Fibroblast of lung (primary cell): ENCODE data around the gene SLC37A1. TPM values are rescaled to one million over a fixed set of nuclear protein-coding genes. Genes with fewer than 3 reads are reported as not detected.

Source experiments
- DNase-seq, 2 donors: peaks; one replicate each; pipeline versions ENCODE4 v3.0.0 to v3.0.0-alpha.2; 2010; ENCODE audit warnings: low read depth in 2 of 2
- H2AFZ ChIP-seq: 2 replicates; pipeline ENCODE4 v1.5.1; 2012; ENCODE audit warnings: low read length, control low read depth, inconsistent platforms
- H3K27ac ChIP-seq: 2 replicates; pipeline ENCODE4 v1.5.1; 2011; ENCODE audit warnings: low read length, control low read depth; ENCODE audit not compliant: insufficient read depth
- H3K27me3 ChIP-seq: 2 replicates; pipeline ENCODE4 v1.5.1; 2011; ENCODE audit warnings: mild to moderate bottlenecking, low read length; ENCODE audit not compliant: control insufficient read depth, insufficient read depth
- H3K36me3 ChIP-seq: 2 replicates; pipeline ENCODE4 v1.5.1; 2011; ENCODE audit warnings: low read length; ENCODE audit not compliant: control insufficient read depth, insufficient read depth
- H3K4me1 ChIP-seq: 2 replicates; pipeline ENCODE4 v1.5.1; 2011; ENCODE audit warnings: low read length; ENCODE audit not compliant: control insufficient read depth, insufficient read depth; ENCODE audit errors: extremely low read depth
- H3K4me2 ChIP-seq: 2 replicates; pipeline ENCODE4 v1.5.1; 2011; ENCODE audit warnings: low read length, control low read depth; ENCODE audit not compliant: insufficient read depth; ENCODE audit errors: extremely low read depth
- H3K4me3 ChIP-seq, 4 experiments: fragments of 200-600 bp in 1 of 4; sonication (generic) in 1 of 4; replicated peaks in 1 of 4; 2 replicates each; pipeline ENCODE4 v1.5.1; 2011 to 2016; ENCODE audit warnings: low read length in 4 of 4, low read depth in 3 of 4, mild to moderate bottlenecking in 3 of 4, control low read depth in 2 of 4, inconsistent platforms in 1 of 4, mixed read lengths in 1 of 4; ENCODE audit not compliant: insufficient read depth in 1 of 4; ENCODE audit errors: control extremely low read depth in 1 of 4
- H3K79me2 ChIP-seq: 2 replicates; pipeline ENCODE4 v1.5.1; 2012; ENCODE audit warnings: mild to moderate bottlenecking, low read length, inconsistent platforms; ENCODE audit not compliant: control insufficient read depth, insufficient read depth
- H3K9ac ChIP-seq: 2 replicates; pipeline ENCODE4 v1.5.1; 2011; ENCODE audit warnings: mild to moderate bottlenecking, low read length, control low read depth; ENCODE audit not compliant: insufficient read depth
- H3K9me3 ChIP-seq: 2 replicates; pipeline ENCODE4 v1.5.1; 2012; ENCODE audit warnings: low read depth, low read length; ENCODE audit not compliant: control insufficient read depth, insufficient read depth
- H4K20me1 ChIP-seq: 2 replicates; pipeline ENCODE4 v1.5.1; 2011; ENCODE audit warnings: low read length; ENCODE audit not compliant: control insufficient read depth, insufficient read depth; ENCODE audit errors: extremely low read depth
- EZH2 ChIP-seq: IDR thresholded peaks from 2 replicates; pipeline ENCODE4 v1.5.1; 2012; ENCODE audit warnings: low read length, control low read depth, mild to moderate bottlenecking; ENCODE audit errors: missing control alignments
- polyA plus RNA-seq, 2 donors: library from polyadenylated mRNA; depleted of rRNA in 1 of 2; stranded (reverse) in 1 of 2; unstranded in 1 of 2; fragments of >200 nt; gene quantifications; 2 replicates each; pipeline ENCODE4 v1.2.1, GENCODE V29; 2011 to 2012; ENCODE audit warnings: missing spikeins in 1 of 2
- total RNA-seq: library from RNA; depleted of rRNA; stranded (reverse); fragments of >200 nt; gene quantifications from 2 replicates; pipeline ENCODE4 v1.2.1, GENCODE V29; 2014
- TF ChIP-seq, protein P1 (sequence below), 2 donors: IDR thresholded peaks in 1 of 2; conservative IDR thresholded peaks in 1 of 2; 1 replicate in 1 of 2; 2 replicates in 1 of 2; pipeline ENCODE4 v1.5.1; 2011 to 2012; ENCODE audit warnings: low read length in 2 of 2, control low read depth in 1 of 2, inconsistent platforms in 1 of 2, low read depth in 1 of 2, mild to moderate bottlenecking in 1 of 2

The SLC37A1 gene
- total and polyA plus RNA-seq, 2 donors (not counting 1 experiment from before 2014, with no cell fraction given), result 0.42 to 6.4 TPM

DNA sequence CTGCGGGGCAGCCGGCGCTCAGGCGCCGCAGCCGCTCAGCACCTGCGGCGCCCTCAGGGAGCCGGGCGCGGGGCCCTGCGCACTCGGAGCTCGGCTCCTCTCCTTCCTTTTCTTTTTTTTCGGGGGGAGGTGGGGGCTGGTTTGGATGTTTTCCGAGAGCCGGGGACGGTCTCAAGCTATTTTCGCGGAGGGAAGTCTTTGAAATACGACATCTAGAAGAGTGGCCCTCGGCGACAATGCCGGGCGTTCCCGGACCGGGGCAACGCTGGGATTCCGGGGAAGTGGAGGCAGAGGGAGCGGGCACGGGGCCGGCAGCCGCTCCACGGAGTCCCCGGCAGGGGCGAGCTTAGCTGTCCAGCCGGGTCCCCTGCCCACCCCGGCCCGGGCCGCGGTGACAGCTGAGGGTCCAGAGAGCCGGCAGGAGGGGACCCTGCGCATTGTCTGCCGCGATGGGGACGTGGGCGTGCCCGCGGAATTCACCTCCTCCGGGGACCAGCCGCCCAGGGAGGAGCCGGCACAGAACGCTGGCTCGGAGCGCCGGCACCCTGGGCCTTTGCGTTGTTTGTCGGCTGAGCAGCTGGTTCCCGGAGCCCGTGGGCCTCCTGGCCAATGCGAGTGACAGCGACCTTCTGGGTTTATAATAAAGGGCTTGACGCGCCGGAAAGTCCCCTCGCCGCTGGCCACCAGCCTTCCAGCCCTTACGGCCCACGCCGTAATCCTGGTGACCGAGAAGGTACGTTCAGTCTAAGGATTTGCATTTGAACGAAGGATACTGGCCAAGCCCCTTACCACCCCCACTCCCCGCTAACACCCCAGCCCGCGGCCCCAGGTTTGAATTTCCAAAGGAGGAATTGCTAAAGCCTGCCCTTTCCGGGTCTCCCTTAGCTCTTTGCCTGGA, 582 bp downstream of the SLC37A1 start:
- Histone ChIP-seq H3K4me1 (no peaks in the 10 kb centered on the region), H3K4me3 (peak overlapping the region; percentile 45 to 67 (median 56)), H2AFZ (peak overlapping the region; percentile 47), H3K27me3 (no peaks in the 10 kb centered on the region), H3K36me3 (no peaks in the 10 kb centered on the region), H4K20me1 (no peaks in the 10 kb centered on the region), H3K9ac (peak overlapping the region; percentile 21), H3K9me3 (no peaks in the 10 kb centered on the region), H3K4me2 (peak overlapping the region; percentile 80), H3K79me2 (no peaks in the 10 kb centered on the region), H3K27ac (no peak overlapping the region)
- DNase-seq, result peak in 1 of 2 donors; percentile 24
- TF ChIP-seq, protein P1, sequence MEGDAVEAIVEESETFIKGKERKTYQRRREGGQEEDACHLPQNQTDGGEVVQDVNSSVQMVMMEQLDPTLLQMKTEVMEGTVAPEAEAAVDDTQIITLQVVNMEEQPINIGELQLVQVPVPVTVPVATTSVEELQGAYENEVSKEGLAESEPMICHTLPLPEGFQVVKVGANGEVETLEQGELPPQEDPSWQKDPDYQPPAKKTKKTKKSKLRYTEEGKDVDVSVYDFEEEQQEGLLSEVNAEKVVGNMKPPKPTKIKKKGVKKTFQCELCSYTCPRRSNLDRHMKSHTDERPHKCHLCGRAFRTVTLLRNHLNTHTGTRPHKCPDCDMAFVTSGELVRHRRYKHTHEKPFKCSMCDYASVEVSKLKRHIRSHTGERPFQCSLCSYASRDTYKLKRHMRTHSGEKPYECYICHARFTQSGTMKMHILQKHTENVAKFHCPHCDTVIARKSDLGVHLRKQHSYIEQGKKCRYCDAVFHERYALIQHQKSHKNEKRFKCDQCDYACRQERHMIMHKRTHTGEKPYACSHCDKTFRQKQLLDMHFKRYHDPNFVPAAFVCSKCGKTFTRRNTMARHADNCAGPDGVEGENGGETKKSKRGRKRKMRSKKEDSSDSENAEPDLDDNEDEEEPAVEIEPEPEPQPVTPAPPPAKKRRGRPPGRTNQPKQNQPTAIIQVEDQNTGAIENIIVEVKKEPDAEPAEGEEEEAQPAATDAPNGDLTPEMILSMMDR (conservative IDR thresholded peaks at IDR 0.05 in 1 of 2, IDR thresholded peaks at IDR 0.05 in 1 of 2; ENCODE audit: low read depth in 1 of 2, low read length in 2 of 2), result no peak
- peak; percentile 44 for TF ChIP-seq EZH2

DNA sequence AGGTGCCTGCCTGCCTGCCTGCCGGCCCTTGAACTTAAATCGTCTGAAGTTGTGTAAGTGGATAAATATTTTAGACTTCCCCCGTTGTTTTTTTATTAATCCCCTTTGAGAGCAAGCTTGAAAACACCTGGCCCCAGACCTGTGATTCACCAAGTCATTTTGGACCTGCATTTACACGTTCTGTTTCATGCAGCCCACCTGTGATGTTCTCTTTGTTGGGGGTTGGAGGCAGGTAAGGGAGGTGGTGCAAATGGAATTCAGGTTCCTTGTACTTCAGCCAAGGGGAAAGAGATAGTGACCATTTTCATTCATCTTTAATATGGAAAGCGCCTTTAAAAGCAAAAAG, 1.2 kb downstream of the SLC37A1 start:
- Histone ChIP-seq H3K4me3 (peak overlapping the region in 2 of 4 experiments; percentile 21 to 61), H3K36me3 (no peaks in the 10 kb centered on the region), H3K9me3 (no peaks in the 10 kb centered on the region), H3K79me2 (no peaks in the 10 kb centered on the region), H2AFZ (no peak overlapping the region), H3K27ac (no peak overlapping the region), H3K4me2 (no peak overlapping the region), H3K27me3 (no peaks in the 10 kb centered on the region), H4K20me1 (no peaks in the 10 kb centered on the region), H3K4me1 (no peaks in the 10 kb centered on the region), H3K9ac (no peak overlapping the region)
- TF ChIP-seq, protein P1 (conservative IDR thresholded peaks at IDR 0.05 in 1 of 2, IDR thresholded peaks at IDR 0.05 in 1 of 2; ENCODE audit: low read depth in 1 of 2, low read length in 2 of 2), result no peak
- no peak for TF ChIP-seq EZH2
- DNase-seq, result no peak

DNA sequence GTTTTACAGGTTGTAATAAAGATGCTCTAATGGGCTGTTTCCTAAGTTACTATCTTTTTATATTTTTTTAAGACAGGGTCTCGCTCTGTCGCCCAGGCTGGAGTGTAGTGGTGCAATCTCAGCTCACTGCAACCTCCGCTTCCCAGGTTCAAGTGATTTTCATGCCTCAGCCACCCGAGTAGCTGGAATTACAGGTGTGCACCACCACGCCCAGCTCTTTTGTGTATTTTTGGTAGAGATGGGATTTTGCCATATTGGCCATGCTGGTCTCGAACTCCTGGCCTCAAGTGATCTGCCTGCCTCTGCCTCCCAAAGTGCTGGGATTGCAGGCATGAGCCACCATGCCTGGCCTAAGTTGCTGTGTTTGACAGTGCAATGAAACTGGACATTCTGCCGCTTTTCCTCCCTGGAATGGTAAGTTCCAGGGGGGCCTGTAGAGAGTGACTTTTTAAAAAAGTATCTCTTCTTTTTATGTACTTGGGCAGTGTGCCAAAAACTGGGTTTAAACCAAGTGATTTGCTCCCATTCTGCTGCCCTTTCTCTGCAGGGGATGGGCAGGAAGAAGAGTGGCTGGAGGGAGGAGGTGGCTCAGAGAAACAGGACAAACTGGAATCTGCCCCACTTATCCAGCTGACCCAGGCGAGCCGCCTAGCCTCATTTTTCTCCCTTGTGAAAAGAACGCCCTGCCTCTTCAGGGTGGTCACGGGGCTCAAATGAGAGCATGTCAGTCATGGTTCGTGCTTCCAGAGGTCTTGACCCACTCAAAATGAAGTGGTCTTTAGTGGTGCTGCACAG, 2.3 kb downstream of the SLC37A1 start:
- H3K9ac ChIP-seq, result no peak overlapping the region
- no peak overlapping the region for H3K27ac ChIP-seq
- no peak overlapping the region for H3K4me2 ChIP-seq
- DNase-seq, result no peak
- H4K20me1 ChIP-seq, result no peaks in the 10 kb centered on the region
- no peak overlapping the region for H2AFZ ChIP-seq
- H3K27me3 ChIP-seq, result no peaks in the 10 kb centered on the region
- no peaks in the 10 kb centered on the region for H3K9me3 ChIP-seq
- TF ChIP-seq EZH2, result no peak
- TF ChIP-seq, protein P1 (conservative IDR thresholded peaks at IDR 0.05 in 1 of 2, IDR thresholded peaks at IDR 0.05 in 1 of 2; ENCODE audit: low read depth in 1 of 2, low read length in 2 of 2), result no peak
- no peaks in the 10 kb centered on the region for H3K36me3 ChIP-seq
- no peaks in the 10 kb centered on the region for H3K79me2 ChIP-seq
- H3K4me1 ChIP-seq, result no peaks in the 10 kb centered on the region
- H3K4me3 ChIP-seq, result no peak overlapping the region
